GM19324 (cell line): Measurements from ENCODE around the gene MICU2.

Source experiments
- ATAC-seq: cut with Tn5 transposase; IDR thresholded peaks from one replicate; pipeline ENCODE4 v1.9.1; 2021; ENCODE audit warnings: mild to moderate bottlenecking, moderate library complexity; ENCODE audit not compliant: unreplicated experiment, low FRiP score

MICU2 gene

GRCh38 chr13:21603531-21604448 is at the start of gene MICU2:
Gene MICU2 (minus strand): TSS chr13:21604170. CDS start chr13:21604148, 22 bp downstream.
- peak; percentile 99 for ATAC-seq

GRCh38 chr13:21641629-21642028 is 37.7 kb upstream of the MICU2 start:
- ATAC-seq: no peak

GRCh38 chr13:21639561-21639960 is 35.6 kb upstream of the MICU2 start:
- ATAC-seq: no peak

- ATAC-seq: no peak
Observed at GRCh38 chr13:21638319-21639282, 34.6 kb upstream of the MICU2 start.

GRCh38 chr13:21637296-21637695 is 33.3 kb upstream of the MICU2 start:
- no peak for ATAC-seq

GRCh38 chr13:21636656-21637055 is 32.7 kb upstream of the MICU2 start:
- ATAC-seq: no peak

GRCh38 chr13:21632196-21632595 is 28.2 kb upstream of the MICU2 start:
- no peak for ATAC-seq

- ATAC-seq: no peak
Observed at GRCh38 chr13:21625366-21625765, 21.4 kb upstream of the MICU2 start.

- no peak for ATAC-seq
Observed at GRCh38 chr13:21620861-21621260, 16.9 kb upstream of the MICU2 start.

GRCh38 chr13:21619633-21620220 is 15.8 kb upstream of the MICU2 start:
- no peak for ATAC-seq

GRCh38 chr13:21616880-21617279 is 12.9 kb upstream of the MICU2 start:
- no peak for ATAC-seq

GRCh38 chr13:21616205-21616866 is 12.4 kb upstream of the MICU2 start:
- ATAC-seq: no peak

GRCh38 chr13:21615427-21615826 is 11.5 kb upstream of the MICU2 start:
- no peak for ATAC-seq

- no peak for ATAC-seq
Observed at GRCh38 chr13:21613791-21614190, 9.8 kb upstream of the MICU2 start.

- ATAC-seq: no peak
Observed at GRCh38 chr13:21611385-21611784, 7.4 kb upstream of the MICU2 start.

GRCh38 chr13:21610687-21611086 is 6.7 kb upstream of the MICU2 start:
- ATAC-seq: no peak

- ATAC-seq: no peak
Observed at GRCh38 chr13:21608961-21609360, 5.0 kb upstream of the MICU2 start.

GRCh38 chr13:21606796-21607195 is 2.8 kb upstream of the MICU2 start:
- ATAC-seq: no peak

- ATAC-seq: no peak
Observed at GRCh38 chr13:21606251-21606650, 2.3 kb upstream of the MICU2 start.

GRCh38 chr13:21596722-21597121 is 7.2 kb downstream of the MICU2 start:
- ATAC-seq: no peak
